Thyroid gland (tissue), 4 donors: ENCODE data around the gene AGBL4. TPM values are rescaled to one million over a fixed set of nuclear protein-coding genes. Genes with fewer than 3 reads are reported as not detected.

Source experiments
- DNase-seq, 2 donors: peaks; one replicate each; pipeline ENCODE4 v3.0.0-alpha.2; 2019
- H3K27ac ChIP-seq, 3 donors: fragments of 200-600 bp; sonication (generic); 1 replicate in 2 of 3; 2 replicates in 1 of 3; pipeline ENCODE4 v1.5.1; 2016 to 2019; ENCODE audit warnings: mild to moderate bottlenecking in 1 of 3, moderate library complexity in 1 of 3
- H3K27me3 ChIP-seq: fragments of 200-600 bp; sonication (generic); one replicate; pipeline ENCODE4 v1.5.1; 2019
- H3K36me3 ChIP-seq, 2 donors: fragments of 200-600 bp; sonication (generic); one replicate each; pipeline ENCODE4 v1.5.1; 2016 to 2019
- H3K4me1 ChIP-seq, 2 donors: fragments of 200-600 bp; sonication (generic); one replicate each; pipeline ENCODE4 v1.5.1; 2017 to 2019
- H3K4me3 ChIP-seq, 3 donors: fragments of 200-600 bp; sonication (generic); replicated peaks in 1 of 3; 1 replicate in 2 of 3; 2 replicates in 1 of 3; pipeline ENCODE4 v1.5.1; 2016; ENCODE audit warnings: mild to moderate bottlenecking in 1 of 3
- H3K9me3 ChIP-seq: fragments of 200-600 bp; sonication (generic); one replicate; pipeline ENCODE4 v1.5.1; 2017
- POLR2A ChIP-seq, 2 donors: fragments of 450-650 bp; IDR thresholded peaks; one replicate each; pipeline ENCODE4 v1.6.1; 2017; ENCODE audit warnings: antibody characterized with exemption in 2 of 2, mild to moderate bottlenecking in 2 of 2, moderate library complexity in 1 of 2
- WGBS, 2 donors: methylation state at CpG; one replicate each; pipeline ENCODE4 v1.1.5; 2017; 5-methylcytosine and 5-hydroxymethylcytosine counted together
- intact Hi-C: fragments of 100-400 bp; cut with DNase I; formaldehyde crosslinking; loops from one replicate; pipeline ENCODE4 v1.15.1; 2023
- total RNA-seq, 4 donors: library from RNA; depleted of rRNA; stranded (reverse); fragments of >200 nt; gene quantifications; one replicate each; pipeline ENCODE4 v1.2.3, GENCODE V29; 2016
- TF ChIP-seq, protein P1 (sequence below), 6 experiments: fragments of 200-600 bp in 3 of 6; fragments of 450-650 bp in 3 of 6; sonication (generic) in 3 of 6; IDR thresholded peaks; one replicate each; pipeline ENCODE4 v1.5.1; 2016 to 2019; ENCODE audit warnings: antibody characterized with exemption in 6 of 6, mild to moderate bottlenecking in 2 of 6, inconsistent platforms in 1 of 6, moderate library complexity in 1 of 6

Gene AGBL4
- total RNA-seq, 4 donors from 2014 or later: 2.1 to 6.0 (median 4.8) TPM

DNA sequence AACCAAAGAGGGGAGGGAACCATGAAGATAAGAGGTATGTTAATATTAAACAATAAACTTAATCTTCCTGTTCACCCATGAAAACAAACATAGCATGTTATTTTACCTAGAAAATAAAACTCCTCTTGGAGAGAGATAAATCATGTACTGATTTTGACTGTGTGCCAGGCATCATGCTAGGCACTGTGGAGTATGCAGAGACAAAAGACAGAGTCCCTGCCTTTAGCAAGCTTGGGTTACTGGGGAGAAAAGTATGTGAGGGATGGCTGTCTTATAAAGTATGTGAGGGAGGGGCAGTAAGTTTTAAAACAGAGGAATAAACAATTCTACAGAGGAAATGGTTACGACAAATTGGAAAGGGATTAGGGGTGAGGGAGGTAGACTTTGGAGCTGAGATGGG lies 1117.6 kb downstream of the AGBL4 start:
- H3K36me3 ChIP-seq: no peaks in the 10 kb centered on the region
- no peak overlapping the region for H3K4me3 ChIP-seq
- intact Hi-C loops: no loop called here
- DNase-seq: no peak
- H3K27me3 ChIP-seq: no peaks in the 10 kb centered on the region
- H3K9me3 ChIP-seq: no peaks in the 10 kb centered on the region
- TF ChIP-seq, protein P1, sequence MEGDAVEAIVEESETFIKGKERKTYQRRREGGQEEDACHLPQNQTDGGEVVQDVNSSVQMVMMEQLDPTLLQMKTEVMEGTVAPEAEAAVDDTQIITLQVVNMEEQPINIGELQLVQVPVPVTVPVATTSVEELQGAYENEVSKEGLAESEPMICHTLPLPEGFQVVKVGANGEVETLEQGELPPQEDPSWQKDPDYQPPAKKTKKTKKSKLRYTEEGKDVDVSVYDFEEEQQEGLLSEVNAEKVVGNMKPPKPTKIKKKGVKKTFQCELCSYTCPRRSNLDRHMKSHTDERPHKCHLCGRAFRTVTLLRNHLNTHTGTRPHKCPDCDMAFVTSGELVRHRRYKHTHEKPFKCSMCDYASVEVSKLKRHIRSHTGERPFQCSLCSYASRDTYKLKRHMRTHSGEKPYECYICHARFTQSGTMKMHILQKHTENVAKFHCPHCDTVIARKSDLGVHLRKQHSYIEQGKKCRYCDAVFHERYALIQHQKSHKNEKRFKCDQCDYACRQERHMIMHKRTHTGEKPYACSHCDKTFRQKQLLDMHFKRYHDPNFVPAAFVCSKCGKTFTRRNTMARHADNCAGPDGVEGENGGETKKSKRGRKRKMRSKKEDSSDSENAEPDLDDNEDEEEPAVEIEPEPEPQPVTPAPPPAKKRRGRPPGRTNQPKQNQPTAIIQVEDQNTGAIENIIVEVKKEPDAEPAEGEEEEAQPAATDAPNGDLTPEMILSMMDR (IDR thresholded peaks at IDR 0.05): no peak
- no peak for TF ChIP-seq POLR2A (IDR thresholded peaks at IDR 0.05)
- H3K4me1 ChIP-seq: no peaks in the 10 kb centered on the region
- no peak overlapping the region for H3K27ac ChIP-seq
- 85% methylated on average over 1 of the region's 1 CpG for WGBS, 2 donors

DNA sequence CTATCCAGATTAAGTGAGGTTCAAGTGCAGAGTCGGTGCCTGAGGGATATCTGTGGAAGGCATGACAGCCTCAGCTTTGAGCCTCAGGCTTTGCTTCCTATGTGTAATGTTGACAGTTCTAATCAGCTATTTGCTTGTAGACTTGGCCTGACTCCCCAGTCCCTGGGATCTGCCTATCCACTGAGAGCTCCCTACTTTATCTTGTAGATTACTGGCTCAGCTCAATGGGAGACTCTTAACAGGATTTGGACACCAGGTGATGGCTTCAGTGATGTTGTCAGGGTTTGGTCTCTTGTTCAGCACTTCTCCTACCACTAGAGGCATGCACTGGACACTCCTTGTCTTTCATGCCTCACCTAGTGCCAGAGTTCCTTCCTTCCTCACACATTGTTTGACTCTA lies 1120.5 kb downstream of the AGBL4 start:
- intact Hi-C loops: no loop called here
- Histone ChIP-seq H3K4me1 (no peaks in the 10 kb centered on the region), H3K27me3 (no peaks in the 10 kb centered on the region), H3K4me3 (no peak overlapping the region), H3K27ac (no peak overlapping the region), H3K9me3 (no peaks in the 10 kb centered on the region), H3K36me3 (no peaks in the 10 kb centered on the region)
- TF ChIP-seq, protein P1 (IDR thresholded peaks at IDR 0.05): no peak
- TF ChIP-seq POLR2A (IDR thresholded peaks at IDR 0.05): no peak
- WGBS, 2 donors: 69 to 71% methylated on average over 1 of the region's 1 CpG
- no peak for DNase-seq

- TF ChIP-seq, protein P1 (IDR thresholded peaks at IDR 0.05): no peak
- TF ChIP-seq POLR2A (IDR thresholded peaks at IDR 0.05): no peak
- H3K4me1 ChIP-seq: no peaks in the 10 kb centered on the region
- no peaks in the 10 kb centered on the region for H3K9me3 ChIP-seq
- H3K4me3 ChIP-seq: no peak overlapping the region
- no peak overlapping the region for H3K27ac ChIP-seq
- H3K27me3 ChIP-seq: no peaks in the 10 kb centered on the region
- intact Hi-C loops: no loop called here
- WGBS, 2 donors: 84 to 90% methylated on average over 24 to 32 of the region's 32 CpGs
- no peak for DNase-seq
- H3K36me3 ChIP-seq: no peaks in the 10 kb centered on the region
These were observed 1124.9 kb downstream of the AGBL4 start for GRCh38 chr1:48898894-48899293.

GRCh38 chr1:48889615-48890014 lies 1134.1 kb downstream of the AGBL4 start:
- H3K4me1 ChIP-seq: no peaks in the 10 kb centered on the region
- H3K27ac ChIP-seq: no peak overlapping the region
- no peaks in the 10 kb centered on the region for H3K27me3 ChIP-seq
- no peaks in the 10 kb centered on the region for H3K36me3 ChIP-seq
- no peak for TF ChIP-seq POLR2A (IDR thresholded peaks at IDR 0.05)
- TF ChIP-seq, protein P1 (IDR thresholded peaks at IDR 0.05): no peak
- WGBS, 2 donors: 63 to 74% methylated on average over 3 of the region's 3 CpGs
- no peak overlapping the region for H3K4me3 ChIP-seq
- no peaks in the 10 kb centered on the region for H3K9me3 ChIP-seq
- intact Hi-C loops: no loop called here
- no peak for DNase-seq

- TF ChIP-seq, protein P1 (IDR thresholded peaks at IDR 0.05): no peak
- no peak for TF ChIP-seq POLR2A (IDR thresholded peaks at IDR 0.05)
These were observed 1134.7 kb downstream of the AGBL4 start for GRCh38 chr1:48889082-48889481.

More at GRCh38 chr1:48889082-48889481, 1134.7 kb downstream of the AGBL4 start:
- H3K27ac ChIP-seq: no peak overlapping the region
- no peaks in the 10 kb centered on the region for H3K36me3 ChIP-seq
- 92% methylated on average over 4 of the region's 4 CpGs for WGBS, 2 donors
- no peak for DNase-seq
- intact Hi-C loops: no loop called here
- H3K4me1 ChIP-seq: no peaks in the 10 kb centered on the region
- H3K27me3 ChIP-seq: no peaks in the 10 kb centered on the region
- H3K9me3 ChIP-seq: no peaks in the 10 kb centered on the region
- no peak overlapping the region for H3K4me3 ChIP-seq
